ENCODE results near the gene CSNK1G2.

DNA sequence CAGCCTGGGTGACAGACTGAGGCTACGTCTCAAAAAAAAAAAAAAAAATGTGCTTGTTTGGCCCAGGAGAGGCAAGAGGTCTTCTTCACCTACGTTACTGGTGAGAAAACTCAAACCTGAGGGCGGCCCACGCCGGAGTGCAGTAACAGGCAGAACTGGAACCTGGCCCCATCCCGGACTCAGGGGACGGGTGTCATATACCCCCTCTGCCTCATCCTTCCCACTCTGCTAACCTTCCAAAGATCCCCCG lies 36.2 kb upstream of the CSNK1G2 start:
- TF ChIP-seq, protein P1, sequence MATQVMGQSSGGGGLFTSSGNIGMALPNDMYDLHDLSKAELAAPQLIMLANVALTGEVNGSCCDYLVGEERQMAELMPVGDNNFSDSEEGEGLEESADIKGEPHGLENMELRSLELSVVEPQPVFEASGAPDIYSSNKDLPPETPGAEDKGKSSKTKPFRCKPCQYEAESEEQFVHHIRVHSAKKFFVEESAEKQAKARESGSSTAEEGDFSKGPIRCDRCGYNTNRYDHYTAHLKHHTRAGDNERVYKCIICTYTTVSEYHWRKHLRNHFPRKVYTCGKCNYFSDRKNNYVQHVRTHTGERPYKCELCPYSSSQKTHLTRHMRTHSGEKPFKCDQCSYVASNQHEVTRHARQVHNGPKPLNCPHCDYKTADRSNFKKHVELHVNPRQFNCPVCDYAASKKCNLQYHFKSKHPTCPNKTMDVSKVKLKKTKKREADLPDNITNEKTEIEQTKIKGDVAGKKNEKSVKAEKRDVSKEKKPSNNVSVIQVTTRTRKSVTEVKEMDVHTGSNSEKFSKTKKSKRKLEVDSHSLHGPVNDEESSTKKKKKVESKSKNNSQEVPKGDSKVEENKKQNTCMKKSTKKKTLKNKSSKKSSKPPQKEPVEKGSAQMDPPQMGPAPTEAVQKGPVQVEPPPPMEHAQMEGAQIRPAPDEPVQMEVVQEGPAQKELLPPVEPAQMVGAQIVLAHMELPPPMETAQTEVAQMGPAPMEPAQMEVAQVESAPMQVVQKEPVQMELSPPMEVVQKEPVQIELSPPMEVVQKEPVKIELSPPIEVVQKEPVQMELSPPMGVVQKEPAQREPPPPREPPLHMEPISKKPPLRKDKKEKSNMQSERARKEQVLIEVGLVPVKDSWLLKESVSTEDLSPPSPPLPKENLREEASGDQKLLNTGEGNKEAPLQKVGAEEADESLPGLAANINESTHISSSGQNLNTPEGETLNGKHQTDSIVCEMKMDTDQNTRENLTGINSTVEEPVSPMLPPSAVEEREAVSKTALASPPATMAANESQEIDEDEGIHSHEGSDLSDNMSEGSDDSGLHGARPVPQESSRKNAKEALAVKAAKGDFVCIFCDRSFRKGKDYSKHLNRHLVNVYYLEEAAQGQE (IDR thresholded peaks at IDR 0.05; ENCODE audit: borderline replicate concordance), result no peak
- TF ChIP-seq, protein P2, sequence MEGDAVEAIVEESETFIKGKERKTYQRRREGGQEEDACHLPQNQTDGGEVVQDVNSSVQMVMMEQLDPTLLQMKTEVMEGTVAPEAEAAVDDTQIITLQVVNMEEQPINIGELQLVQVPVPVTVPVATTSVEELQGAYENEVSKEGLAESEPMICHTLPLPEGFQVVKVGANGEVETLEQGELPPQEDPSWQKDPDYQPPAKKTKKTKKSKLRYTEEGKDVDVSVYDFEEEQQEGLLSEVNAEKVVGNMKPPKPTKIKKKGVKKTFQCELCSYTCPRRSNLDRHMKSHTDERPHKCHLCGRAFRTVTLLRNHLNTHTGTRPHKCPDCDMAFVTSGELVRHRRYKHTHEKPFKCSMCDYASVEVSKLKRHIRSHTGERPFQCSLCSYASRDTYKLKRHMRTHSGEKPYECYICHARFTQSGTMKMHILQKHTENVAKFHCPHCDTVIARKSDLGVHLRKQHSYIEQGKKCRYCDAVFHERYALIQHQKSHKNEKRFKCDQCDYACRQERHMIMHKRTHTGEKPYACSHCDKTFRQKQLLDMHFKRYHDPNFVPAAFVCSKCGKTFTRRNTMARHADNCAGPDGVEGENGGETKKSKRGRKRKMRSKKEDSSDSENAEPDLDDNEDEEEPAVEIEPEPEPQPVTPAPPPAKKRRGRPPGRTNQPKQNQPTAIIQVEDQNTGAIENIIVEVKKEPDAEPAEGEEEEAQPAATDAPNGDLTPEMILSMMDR (IDR thresholded peaks at IDR 0.05; ENCODE audit: poor library complexity, severe bottlenecking), result no peak
- TF ChIP-seq EZH2 (IDR thresholded peaks at IDR 0.05; ENCODE audit: borderline replicate concordance, insufficient read depth, low read length, poor library complexity, severe bottlenecking) (no peak), TAF1 (IDR thresholded peaks at IDR 0.05; ENCODE audit: low read depth) (no peak), POLR2AphosphoS5 (IDR thresholded peaks at IDR 0.05) (no peak), MXI1 (conservative IDR thresholded peaks at IDR 0.05; ENCODE audit: poor library complexity, severe bottlenecking) (no peak), RAD21 (conservative IDR thresholded peaks at IDR 0.05) (no peak), EP300 (conservative IDR thresholded peaks at IDR 0.05; ENCODE audit: poor library complexity, severe bottlenecking) (no peak), SMC3 (conservative IDR thresholded peaks at IDR 0.05; ENCODE audit: poor library complexity) (no peak)

All from neural cell (in vitro differentiated cells).